Activated CD4-positive, alpha-beta T cell treated with anti-CD3 and anti-CD28 coated beads, Interleukin-10, Interleukin-2, amounts not matched to agents 100 ng/mL and 50 ng/mL, durations not matched to agents 16 hours and 8 hours (primary cell): ENCODE results near the gene GRAMD2A.

ENCODE experiments used
- DNase-seq: peaks from one replicate; pipeline ENCODE4 v3.0.0-alpha.2; 2020

GRAMD2A gene

GRCh38 chr15:72128359-72128758, 69.2 kb downstream of the GRAMD2A start:
- no peak for DNase-seq

GRCh38 chr15:72127724-72128322, 69.8 kb downstream of the GRAMD2A start:
- DNase-seq = no peak

- no peak for DNase-seq
These were observed 73.4 kb downstream of the GRAMD2A start for GRCh38 chr15:72124218-72124617.

- peak; percentile 99 for DNase-seq
These were observed 79.3 kb downstream of the GRAMD2A start, which contains the start of the genes MYO9A and SENP8 for GRCh38 chr15:72118017-72118978. Gene MYO9A, minus strand, starts transcription at chr15:72118150. Its CDS starts 71,587 bp downstream, at chr15:72046563. Gene SENP8, plus strand, starts transcription at chr15:72118403. Its CDS starts 21,221 bp downstream, at chr15:72139624.

- DNase-seq = peak; percentile 77
These were observed 80.0 kb downstream of the GRAMD2A start for GRCh38 chr15:72117486-72118016.

- DNase-seq = peak; percentile 16
These were observed 80.7 kb downstream of the GRAMD2A start for GRCh38 chr15:72116731-72117485.

- no peak for DNase-seq
These were observed 84.1 kb downstream of the GRAMD2A start for GRCh38 chr15:72113347-72114031.

GRCh38 chr15:72112805-72113204, 84.8 kb downstream of the GRAMD2A start:
- DNase-seq = no peak

- DNase-seq = no peak
These were observed 85.5 kb downstream of the GRAMD2A start for GRCh38 chr15:72112116-72112515.

- no peak for DNase-seq
These were observed 87.2 kb downstream of the GRAMD2A start for GRCh38 chr15:72110355-72110754.
